HG03196 (cell line): ENCODE data around the gene TGFBR2.

Experiments
- ATAC-seq: cut with Tn5 transposase; IDR thresholded peaks from one replicate; pipeline ENCODE4 v1.9.1; 2021; ENCODE audit not compliant: unreplicated experiment

The TGFBR2 gene

DNA sequence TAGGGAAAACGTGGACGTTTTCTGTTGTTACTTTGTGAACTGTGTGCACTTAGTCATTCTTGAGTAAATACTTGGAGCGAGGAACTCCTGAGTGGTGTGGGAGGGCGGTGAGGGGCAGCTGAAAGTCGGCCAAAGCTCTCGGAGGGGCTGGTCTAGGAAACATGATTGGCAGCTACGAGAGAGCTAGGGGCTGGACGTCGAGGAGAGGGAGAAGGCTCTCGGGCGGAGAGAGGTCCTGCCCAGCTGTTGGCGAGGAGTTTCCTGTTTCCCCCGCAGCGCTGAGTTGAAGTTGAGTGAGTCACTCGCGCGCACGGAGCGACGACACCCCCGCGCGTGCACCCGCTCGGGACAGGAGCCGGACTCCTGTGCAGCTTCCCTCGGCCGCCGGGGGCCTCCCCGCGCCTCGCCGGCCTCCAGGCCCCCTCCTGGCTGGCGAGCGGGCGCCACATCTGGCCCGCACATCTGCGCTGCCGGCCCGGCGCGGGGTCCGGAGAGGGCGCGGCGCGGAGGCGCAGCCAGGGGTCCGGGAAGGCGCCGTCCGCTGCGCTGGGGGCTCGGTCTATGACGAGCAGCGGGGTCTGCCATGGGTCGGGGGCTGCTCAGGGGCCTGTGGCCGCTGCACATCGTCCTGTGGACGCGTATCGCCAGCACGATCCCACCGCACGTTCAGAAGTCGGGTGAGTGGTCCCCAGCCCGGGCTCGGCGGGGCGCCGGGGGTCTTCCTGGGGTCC, at the start of gene TGFBR2:
Gene TGFBR2 (plus strand): TSS at position 301 of the 731 bp plus-strand sequence. CDS start 283 bp downstream, at position 584.
- peak; percentile 86 for ATAC-seq

DNA sequence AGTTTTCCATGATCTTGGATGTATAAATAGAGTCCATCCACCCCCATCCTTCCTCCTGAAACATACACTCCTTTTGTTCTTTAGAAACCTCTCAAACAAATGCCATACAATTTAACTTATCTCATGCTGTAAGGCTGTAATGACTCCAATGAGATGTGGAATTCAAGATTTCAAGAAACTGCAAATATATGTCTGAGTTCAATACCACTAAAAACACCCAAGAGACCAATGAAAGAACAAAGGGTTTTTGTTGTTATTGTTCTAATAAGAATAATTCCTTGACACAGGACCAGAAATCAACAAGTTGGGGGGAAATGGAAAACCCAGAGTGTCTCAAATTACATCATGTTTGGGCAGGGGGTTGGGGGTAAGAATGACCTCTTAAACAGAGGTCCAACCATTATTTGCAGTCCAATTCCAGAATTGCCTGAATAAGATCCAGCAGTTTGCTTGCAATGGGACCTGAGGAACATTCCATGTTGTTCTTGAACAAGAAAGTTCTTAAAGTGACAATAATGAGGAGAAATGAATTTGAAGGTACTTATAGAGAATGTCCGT, 48.6 kb upstream of the TGFBR2 start:
- no peak for ATAC-seq

DNA sequence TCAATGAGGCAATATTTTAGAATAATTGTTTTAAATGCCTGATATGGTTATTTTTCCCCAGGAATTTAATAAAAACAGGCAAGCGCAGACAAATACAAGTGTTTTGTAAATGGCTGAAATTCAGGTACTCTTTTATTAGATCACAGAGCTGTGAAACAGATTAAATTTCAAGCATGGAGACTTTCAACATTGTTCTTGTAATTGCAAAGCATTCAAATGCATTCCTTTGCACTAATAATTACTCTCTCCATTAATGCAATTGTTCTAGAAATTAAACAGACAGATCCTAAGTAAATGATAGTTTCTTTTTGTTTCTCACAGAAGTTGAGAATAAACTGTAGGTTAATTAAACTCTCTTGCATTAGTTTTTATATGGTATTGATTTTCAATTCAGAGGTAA, 42.4 kb upstream of the TGFBR2 start:
- ATAC-seq = no peak

DNA sequence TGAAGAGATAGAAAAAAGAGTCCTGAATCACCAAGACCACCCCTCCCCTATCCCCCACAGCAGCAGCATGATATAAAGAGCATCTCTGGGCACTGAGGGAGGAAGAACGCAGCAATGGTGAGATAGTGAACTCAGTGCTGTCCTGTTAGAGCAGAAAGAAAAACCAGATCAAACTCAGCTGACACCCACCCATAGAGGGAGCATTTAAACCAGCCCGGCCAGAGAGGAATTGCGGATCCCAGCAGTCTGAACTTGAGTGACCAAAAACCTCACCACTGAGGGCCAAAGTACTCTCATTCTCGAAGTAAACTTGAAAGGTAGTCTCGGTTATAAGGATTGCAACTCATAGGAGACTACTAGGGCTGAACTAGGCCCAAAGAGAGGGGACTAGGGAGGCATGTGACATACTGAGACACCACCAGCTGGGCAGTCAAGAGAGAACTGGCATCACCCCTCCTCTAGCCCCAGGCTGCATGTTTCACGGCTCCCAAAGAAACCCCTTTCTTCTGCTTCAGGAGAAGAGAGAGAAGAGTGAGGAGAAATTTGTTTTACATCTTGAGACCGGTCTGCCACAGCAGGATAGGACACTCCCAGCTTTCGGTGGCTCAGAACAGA, 39.2 kb upstream of the TGFBR2 start:
- ATAC-seq = no peak

DNA sequence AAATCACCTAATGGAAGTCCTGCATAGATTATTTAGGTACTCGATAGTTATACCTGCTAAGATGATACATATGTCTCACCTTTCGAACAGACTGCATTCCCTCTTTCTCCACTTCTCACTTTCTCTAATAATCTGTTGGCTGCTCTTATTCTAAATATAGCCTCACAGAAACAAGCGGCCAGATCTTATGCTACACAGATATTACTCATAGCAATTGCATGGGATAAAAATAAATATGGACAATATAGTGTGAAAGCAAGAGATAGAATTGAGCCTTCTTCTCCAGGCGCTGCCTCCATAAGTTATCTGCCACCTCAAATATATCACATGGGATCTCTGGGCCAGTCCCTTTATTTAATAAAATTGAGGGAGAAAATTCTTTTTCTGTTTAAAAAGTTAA, 29.5 kb upstream of the TGFBR2 start:
- ATAC-seq = no peak

DNA sequence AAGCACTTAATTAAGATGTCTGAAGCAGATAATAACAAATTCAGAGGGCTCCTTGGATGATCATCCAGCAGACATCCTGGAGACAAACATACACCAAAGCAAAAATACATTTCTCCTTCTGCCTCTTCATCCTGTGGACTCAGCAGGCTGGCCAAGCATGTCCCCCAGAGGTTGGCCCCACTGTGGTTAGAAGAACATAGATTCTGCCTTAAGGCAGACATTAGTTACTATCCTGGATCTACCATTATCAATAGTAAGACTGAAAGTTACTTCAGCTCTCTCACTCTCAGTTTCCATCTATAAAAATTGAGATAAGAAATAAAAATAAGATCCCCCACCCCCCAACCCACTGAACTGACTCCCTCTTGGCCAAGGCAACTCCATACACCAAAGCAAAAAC, 28.6 kb upstream of the TGFBR2 start:
- ATAC-seq = peak; percentile 74

DNA sequence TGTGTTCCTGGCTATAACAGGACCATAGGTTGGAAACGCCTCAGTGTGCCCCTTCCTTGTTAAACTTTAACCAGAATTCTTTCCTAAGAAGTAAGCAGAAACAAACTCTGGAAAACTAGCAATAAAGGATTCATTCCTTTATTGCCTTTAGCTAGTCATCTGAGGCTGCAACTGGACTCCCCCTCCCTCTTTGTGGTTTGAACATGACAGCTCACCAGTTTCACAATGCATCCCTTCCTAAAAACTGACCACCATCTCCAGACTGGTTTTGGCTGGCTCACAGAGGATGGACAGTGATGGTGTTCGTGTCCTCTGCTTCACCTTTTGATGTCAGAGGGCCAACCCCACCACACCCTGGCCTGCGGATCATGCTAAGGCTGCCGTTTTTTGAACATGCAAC, 27.9 kb upstream of the TGFBR2 start:
- no peak for ATAC-seq

DNA sequence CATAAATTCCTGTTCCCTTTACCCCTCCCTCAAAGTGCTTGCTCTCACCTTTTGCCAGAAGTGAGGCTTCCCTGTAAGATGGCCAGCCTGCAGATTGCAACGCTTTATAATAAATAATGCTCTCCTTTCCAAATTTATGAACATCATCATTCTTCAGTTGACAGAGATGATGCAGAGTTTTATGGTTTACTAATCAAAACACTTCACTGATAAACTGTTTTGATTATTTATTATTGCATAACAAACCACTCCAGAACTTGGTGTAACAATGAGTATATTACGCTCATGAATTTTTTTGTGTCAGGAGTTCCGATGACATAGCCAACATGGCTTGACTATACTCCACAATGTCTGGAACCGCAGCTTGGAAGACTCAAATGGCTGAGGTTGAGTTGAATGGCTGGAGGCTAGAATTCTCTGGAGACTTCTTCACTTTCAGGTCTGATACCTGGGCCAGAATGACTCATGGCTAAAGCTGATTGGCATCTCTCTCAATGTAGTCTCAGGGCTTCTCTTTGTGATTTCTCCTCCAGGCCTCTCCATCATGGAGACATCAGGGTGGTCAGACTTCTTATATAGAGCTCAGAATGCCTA, 27.3 kb upstream of the TGFBR2 start:
- no peak for ATAC-seq

DNA sequence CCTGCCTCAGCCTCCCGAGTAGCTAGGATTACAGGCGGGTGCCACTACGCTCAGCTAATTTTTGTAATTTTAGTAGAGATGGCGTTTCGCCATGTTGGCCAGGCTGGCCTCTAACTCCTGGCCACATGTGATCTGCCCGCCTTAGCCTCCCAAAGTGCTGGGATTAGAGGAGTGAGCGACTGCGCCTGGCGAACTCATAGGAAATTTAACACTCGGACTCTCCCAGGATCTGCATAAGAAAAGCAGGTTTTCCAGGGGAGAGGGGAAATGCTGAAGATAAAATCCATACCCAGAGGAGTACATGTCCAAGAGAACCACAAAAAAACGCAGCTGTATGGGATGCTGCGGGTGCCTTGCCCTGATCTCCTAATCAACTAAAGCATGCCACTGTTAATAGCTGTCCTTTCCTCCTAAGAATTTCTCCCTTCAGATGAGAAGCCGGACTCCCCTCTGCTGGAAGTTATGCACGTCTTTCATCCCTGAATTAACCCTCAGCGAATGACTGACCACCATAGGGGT, 25.3 kb upstream of the TGFBR2 start:
- no peak for ATAC-seq

DNA sequence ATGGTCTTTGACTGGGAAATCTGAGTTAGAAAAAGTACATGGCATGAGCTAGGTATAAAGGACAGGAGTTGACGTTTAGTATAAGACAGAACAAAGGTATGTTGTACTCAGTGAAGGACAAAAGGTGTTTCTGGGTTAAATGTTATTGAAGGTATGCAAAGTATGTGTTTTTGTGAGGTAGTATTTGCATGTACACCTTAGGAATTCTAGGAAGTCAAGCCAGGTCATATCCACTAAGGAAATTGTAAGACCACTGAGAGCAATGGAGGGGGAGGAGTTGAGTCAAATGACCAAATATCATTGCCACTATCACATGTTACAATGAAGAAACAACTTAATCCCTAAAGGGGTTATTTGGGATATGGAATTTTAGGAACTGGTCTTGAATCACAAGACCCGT, 24.4 kb upstream of the TGFBR2 start:
- ATAC-seq = no peak

DNA sequence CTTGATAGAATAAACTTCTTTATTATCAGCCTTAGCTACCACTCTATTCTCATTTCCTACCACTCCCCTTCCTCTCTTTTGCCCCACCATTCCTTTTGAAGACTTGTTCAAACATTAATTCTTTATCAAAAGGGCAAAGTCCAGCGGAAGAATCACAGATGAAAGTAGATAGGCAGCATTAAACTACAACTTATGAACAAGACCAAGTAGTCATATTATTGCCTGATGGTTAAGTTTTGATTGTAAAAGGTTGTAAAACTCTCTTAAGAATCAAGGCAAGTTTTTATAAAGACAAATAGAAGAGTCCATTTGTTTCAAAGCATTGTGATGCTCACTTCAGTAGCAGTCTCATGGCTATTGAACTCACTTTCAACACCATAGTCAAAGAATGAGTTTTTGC, 22.4 kb upstream of the TGFBR2 start:
- ATAC-seq = no peak

DNA sequence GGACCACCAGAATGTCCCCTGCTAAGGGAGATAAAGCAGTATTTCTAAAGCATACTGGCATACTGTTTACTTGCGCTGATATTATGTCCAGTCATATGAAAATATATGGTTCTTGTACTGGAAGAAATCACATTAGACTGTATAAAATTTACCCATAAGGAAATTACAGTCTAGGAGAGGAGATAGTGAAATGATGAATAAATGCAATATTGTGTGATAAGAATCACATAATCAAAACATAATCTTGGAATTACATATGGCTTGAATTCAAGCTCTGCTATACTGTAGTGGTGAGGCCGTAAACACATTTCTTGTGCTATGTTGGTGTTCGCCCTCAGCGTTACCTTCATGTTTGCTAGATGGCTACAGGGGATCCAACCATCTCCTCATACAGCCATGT, 20.7 kb upstream of the TGFBR2 start:
- ATAC-seq = no peak

DNA sequence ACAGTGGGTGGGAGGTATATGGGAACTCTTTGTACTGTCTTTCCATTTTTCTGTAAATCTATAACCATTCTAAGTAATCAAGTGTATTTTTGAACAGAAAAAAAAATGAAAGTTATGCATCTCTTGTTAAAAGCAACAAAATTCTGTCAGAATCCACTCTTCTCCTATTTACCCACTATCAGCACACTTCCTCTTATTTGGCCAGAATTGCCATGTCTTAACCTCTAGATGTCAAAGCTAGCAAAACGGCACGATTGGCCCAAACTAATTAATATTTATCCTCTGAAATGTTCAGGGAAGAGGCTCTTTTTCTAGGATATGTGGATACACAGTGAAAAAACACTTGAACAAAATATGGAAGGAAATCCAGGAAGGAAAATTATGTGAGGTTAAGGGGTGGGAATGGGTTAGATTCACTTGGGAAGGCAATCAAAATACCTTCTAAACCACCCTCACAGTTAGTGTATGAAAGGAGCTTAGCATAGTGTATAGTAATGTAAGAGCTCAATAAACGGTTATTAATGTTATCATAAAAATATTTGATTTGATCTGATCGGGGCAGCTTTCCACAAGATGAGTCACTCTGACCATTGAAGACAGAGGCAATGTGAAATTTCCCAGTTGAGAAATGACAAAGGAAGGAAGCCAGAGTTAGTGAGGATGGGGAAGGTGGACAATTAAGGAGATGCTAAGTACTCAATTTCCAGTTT, 20.1 kb upstream of the TGFBR2 start:
- ATAC-seq = no peak

DNA sequence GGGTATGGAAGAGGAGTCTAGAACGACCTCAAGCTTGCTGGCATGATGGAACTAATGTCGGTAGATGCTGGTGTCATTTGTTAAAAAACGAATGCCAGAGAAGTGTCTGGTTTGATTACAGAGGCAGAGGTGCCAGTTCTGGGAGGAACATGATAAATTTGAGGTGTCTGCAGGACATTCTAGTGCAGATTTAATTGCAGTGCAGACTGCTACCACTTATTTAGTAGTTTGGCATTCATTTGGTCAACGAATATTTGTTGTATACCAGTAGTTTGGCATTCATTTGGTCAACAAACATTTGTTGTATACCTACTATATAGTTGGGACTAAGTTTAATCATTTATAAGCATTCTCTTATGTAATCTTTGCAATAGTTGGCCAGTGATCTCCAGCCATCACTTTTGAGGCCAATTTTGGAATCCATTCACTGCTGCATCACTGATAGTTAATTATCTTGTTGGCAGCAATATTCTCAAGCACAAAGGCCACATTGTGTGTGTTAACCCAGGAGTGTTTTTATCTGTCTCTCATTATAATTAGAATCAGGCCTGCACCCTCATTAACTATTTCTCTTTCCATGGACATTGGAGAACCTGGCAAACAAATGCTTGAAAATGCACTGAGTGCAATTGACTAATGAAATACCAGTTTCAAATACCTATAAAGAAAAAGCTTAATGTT, 19.5 kb upstream of the TGFBR2 start:
- ATAC-seq = no peak

DNA sequence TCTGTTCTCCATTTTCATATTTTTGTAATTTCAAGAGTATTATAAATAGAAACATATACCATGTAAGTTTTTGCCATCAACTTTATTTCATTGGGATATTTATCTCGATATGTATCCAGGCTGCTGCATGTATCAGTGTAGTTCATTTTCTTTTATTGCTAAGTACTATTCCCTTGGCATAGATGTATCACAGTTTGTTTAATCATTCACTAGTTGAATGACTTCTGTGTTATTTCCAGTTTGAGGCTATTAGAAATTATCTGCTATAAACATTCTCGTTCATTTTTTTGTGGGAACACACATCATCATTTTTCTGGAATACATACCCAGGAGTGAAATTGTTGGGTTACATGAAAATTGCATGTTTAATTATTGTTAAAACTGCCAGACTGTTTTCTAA, 18.5 kb upstream of the TGFBR2 start:
- no peak for ATAC-seq

DNA sequence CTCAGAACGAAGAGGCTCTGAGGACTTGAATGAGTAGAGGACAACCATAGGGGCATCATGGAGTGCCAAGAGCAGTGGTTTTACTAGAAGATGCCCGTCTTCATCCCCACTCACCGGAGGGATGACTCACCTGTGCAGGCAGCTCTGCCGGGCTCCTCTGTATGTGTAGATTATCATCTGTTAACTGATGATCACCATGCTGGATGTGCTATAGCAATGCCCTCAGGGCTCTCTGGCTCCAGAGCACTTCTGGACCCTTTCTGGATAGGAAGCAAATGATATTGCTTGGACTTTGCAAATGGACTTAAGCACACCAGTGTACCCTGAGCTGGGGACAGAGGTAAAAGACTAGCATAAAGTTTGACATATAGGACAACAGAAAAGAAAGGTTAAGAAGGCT, 10.2 kb upstream of the TGFBR2 start:
- ATAC-seq = no peak

DNA sequence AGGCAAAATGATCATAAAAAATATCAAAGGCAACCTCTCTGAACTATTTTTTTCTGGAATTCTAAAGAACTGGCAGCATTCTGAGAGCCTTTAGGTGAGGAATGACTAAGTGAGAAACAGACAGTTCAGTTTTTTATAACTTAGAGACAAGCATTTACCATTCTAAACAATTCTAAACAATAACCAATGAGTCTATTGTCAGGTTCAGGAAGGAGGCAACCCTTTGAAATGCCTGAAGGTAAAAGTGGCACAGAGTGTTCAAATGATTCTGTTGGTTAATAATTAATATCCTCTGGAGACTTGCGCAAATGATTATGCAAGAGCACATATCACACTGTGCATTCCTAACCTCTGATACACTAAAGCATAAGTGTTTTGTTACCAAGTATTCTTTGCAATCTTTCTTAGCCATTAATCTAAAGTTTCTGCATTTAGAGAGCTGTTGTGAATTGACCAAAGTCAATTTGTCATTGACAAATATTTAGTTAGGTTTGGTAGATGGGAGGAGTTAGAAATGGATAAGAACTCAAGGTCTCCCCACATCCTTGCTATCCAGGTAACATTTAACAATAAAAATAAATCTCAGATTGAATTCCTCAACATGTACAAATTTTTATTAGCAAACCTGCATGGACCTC, 9.2 kb upstream of the TGFBR2 start:
- no peak for ATAC-seq

DNA sequence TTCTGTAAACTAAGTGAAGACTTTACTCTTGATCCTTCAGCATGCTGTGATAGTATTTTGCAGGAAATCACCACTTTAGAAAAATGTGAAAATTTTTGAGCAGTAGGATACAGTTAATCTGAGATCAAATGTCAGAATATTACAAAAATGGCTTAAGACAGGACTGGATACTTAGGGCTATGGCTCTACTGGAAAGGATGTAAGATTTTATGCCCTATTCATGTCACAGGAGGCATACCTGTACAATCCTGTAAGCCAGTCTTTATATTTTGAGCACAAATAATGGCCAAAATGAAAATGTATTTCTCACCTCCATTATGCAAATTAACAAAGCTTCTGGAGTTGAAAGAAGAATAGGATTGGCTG, 8.6 kb upstream of the TGFBR2 start:
- ATAC-seq = no peak

DNA sequence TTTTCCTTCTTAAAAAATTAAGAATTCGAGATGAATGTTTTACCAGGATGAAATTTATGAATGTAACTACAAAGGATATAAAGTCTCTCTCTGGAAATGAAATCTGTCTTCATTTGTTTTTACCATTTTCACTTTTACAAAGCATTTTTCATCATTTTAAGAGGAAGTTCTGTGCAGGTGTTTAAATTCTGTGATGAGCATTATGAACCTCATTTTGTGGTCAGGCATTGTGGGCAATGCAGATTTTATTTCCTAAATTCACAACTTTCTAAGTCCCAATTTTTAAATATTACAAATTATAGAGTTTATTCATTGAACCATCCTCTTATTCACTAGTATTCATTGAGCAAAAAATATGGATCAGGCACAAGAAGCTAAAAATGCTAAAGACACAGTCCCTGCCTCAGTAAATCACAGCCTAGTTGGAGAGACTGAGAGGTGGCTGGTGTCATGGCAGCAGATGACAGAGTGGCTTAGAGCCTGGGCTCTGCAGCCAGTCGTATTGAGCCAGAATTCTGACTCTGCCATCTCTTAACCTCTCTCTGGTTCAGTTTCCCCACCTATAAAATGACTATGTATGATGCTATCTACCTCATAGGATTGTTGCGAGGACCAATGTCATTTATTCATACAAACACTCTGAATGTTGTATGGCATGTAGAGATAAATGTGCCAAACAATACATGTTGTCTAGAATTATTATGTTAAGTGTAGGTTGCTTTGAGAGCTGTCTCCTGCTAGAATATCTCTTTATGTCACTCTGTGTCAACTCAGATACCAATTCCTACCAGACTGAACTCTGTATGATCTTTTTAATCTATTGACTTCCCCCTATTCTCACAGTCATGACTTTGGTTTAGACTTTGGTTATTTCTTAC, 7.5 kb upstream of the TGFBR2 start:
- no peak for ATAC-seq
